Astrocyte (in vitro differentiated cells and primary cell): ENCODE data around the gene TMEM184A. TPM values are rescaled to one million over a fixed set of nuclear protein-coding genes. Genes with fewer than 3 reads are reported as not detected.

Experiments used
- DNase-seq: peaks from one replicate; pipeline ENCODE4 v3.0.0-alpha.2; 2010; ENCODE audit warnings: low read depth
- FAIRE-seq: peaks from 2 replicates; lab custom pipeline; 2011; peaks lifted over from hg19 to GRCh38; lab: Jason Lieb, UNC
- H2AFZ ChIP-seq: 2 replicates; pipeline ENCODE4 v1.6.0; 2012; ENCODE audit warnings: low read depth, low read length, inconsistent platforms
- H3K27ac ChIP-seq: 2 replicates; pipeline ENCODE4 v1.5.1; 2011; ENCODE audit warnings: low read depth, low read length, inconsistent platforms
- H3K27me3 ChIP-seq: 2 replicates; pipeline ENCODE4 v1.6.0; 2011; ENCODE audit warnings: low read length, inconsistent platforms; ENCODE audit not compliant: insufficient read depth
- H3K36me3 ChIP-seq: 2 replicates; pipeline ENCODE4 v1.5.1; 2011; ENCODE audit warnings: low read length, inconsistent platforms; ENCODE audit not compliant: insufficient read depth
- H3K4me1 ChIP-seq: 2 replicates; pipeline ENCODE4 v1.5.1; 2011; ENCODE audit warnings: low read length, inconsistent platforms; ENCODE audit not compliant: insufficient read depth
- H3K4me2 ChIP-seq: 2 replicates; pipeline ENCODE4 v1.6.0; 2012; ENCODE audit warnings: low read length, inconsistent platforms
- H3K4me3 ChIP-seq: 2 replicates; pipeline ENCODE4 v1.5.1; 2011; ENCODE audit warnings: low read depth, mild to moderate bottlenecking, low read length, inconsistent platforms; ENCODE audit not compliant: insufficient read depth
- H3K79me2 ChIP-seq: 2 replicates; pipeline ENCODE4 v1.6.0; 2012; ENCODE audit warnings: mild to moderate bottlenecking, low read length, inconsistent platforms; ENCODE audit not compliant: insufficient read depth
- H3K9ac ChIP-seq: 2 replicates; pipeline ENCODE4 v1.6.0; 2012; ENCODE audit warnings: mild to moderate bottlenecking, low read length, inconsistent platforms
- H3K9me3 ChIP-seq: 2 replicates; pipeline ENCODE4 v1.5.1; 2012; ENCODE audit warnings: low read depth, mild to moderate bottlenecking, low read length, inconsistent platforms; ENCODE audit not compliant: insufficient read depth
- H4K20me1 ChIP-seq: 2 replicates; pipeline ENCODE4 v1.6.0; 2012; ENCODE audit warnings: low read length, inconsistent platforms; ENCODE audit not compliant: insufficient read depth
- H3K27ac Mint-ChIP-seq: one replicate; pipeline ENCODE4 v1.8.0; 2021; ENCODE audit warnings: mild to moderate bottlenecking, mixed read lengths; ENCODE audit not compliant: unreplicated experiment
- H3K27me3 Mint-ChIP-seq: one replicate; pipeline ENCODE4 v1.8.0; 2021; ENCODE audit warnings: low read depth, mixed read lengths; ENCODE audit not compliant: unreplicated experiment
- H3K36me3 Mint-ChIP-seq: one replicate; pipeline ENCODE4 v1.8.0; 2021; ENCODE audit warnings: low read depth, mixed read lengths; ENCODE audit not compliant: unreplicated experiment
- H3K4me1 Mint-ChIP-seq: one replicate; pipeline ENCODE4 v1.8.0; 2021; ENCODE audit warnings: low read depth, mixed read lengths; ENCODE audit not compliant: unreplicated experiment
- H3K4me3 Mint-ChIP-seq: one replicate; pipeline ENCODE4 v1.8.0; 2021; ENCODE audit warnings: mild to moderate bottlenecking, moderate library complexity, mixed read lengths; ENCODE audit not compliant: unreplicated experiment
- H3K9me3 Mint-ChIP-seq: one replicate; pipeline ENCODE4 v1.8.0; 2021; ENCODE audit warnings: mild to moderate bottlenecking, mixed read lengths; ENCODE audit not compliant: unreplicated experiment
- EZH2 ChIP-seq: IDR thresholded peaks from 2 replicates; pipeline ENCODE4 v1.6.1; 2012; ENCODE audit warnings: mild to moderate bottlenecking, low read length, inconsistent platforms; ENCODE audit not compliant: insufficient read depth
- total RNA-seq: library from RNA; stranded (reverse); gene quantifications from 2 replicates; pipeline ENCODE4 v1.2.1, GENCODE V29; 2021
- TF ChIP-seq, protein P1 (sequence below): IDR thresholded peaks from 2 replicates; pipeline ENCODE4 v1.5.1; 2011; ENCODE audit warnings: low read depth, mild to moderate bottlenecking, inconsistent platforms, low read length, moderate library complexity; ENCODE audit not compliant: insufficient read depth

The TMEM184A gene
- total RNA-seq, 1 donor from 2014 or later, result 2.1 TPM

DNA sequence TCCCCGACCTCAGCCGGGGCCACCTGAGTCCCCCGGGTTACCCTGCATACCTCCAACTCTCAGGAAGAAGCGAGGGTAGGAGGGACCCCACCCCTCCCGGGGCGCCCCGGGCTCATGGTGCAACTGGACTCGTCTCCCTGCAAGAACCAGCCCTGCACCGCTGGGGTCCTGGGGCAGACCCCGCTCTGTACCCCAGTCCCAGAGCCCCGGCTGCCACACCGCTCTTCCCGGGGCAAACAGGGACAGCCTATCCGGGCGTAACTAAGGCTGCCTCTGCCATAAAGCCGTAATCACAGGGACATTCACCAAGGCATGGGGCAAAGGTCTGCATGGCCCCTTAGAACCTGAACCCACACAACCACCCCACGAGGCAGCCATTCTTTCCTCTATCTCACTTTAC lies 32.2 kb downstream of the TMEM184A start:
- TF ChIP-seq EZH2, result no peak
- TF ChIP-seq, protein P1, sequence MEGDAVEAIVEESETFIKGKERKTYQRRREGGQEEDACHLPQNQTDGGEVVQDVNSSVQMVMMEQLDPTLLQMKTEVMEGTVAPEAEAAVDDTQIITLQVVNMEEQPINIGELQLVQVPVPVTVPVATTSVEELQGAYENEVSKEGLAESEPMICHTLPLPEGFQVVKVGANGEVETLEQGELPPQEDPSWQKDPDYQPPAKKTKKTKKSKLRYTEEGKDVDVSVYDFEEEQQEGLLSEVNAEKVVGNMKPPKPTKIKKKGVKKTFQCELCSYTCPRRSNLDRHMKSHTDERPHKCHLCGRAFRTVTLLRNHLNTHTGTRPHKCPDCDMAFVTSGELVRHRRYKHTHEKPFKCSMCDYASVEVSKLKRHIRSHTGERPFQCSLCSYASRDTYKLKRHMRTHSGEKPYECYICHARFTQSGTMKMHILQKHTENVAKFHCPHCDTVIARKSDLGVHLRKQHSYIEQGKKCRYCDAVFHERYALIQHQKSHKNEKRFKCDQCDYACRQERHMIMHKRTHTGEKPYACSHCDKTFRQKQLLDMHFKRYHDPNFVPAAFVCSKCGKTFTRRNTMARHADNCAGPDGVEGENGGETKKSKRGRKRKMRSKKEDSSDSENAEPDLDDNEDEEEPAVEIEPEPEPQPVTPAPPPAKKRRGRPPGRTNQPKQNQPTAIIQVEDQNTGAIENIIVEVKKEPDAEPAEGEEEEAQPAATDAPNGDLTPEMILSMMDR, result no peak
- no peaks in the 10 kb centered on the region for H3K36me3 ChIP-seq
- no peak for DNase-seq

DNA sequence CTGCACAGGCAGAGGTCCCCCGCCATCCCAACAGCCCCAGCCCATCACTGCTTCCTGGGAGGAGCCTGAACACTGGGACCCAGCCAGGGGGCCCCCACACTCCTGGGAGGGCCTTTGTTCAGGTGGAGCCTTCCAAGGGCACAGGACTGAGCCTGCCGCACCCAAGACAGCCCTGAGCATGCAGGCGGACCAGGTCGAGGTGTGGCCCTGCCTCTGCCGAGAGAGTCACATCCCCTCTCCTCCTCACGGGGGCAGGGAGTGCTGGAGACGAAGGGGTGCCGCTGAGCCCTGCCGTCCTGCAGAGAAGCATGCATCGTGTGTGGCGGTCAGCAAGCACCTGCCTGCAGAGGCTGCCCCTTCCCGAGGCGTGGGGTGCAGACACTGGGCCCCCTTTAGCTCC lies 32.8 kb downstream of the TMEM184A start:
- H3K27ac Mint-ChIP-seq, result no peak overlapping the region
- no peak overlapping the region for H3K4me3 ChIP-seq
- H3K9ac ChIP-seq, result no peak overlapping the region
- no peak for FAIRE-seq
- H3K4me3 Mint-ChIP-seq, result no peak overlapping the region
- H2AFZ ChIP-seq, result no peak overlapping the region
- H3K27me3 Mint-ChIP-seq, result peaks cover 14% of the 10 kb centered on the region
- H3K4me1 Mint-ChIP-seq, result peaks cover 3% of the 10 kb centered on the region
- H3K9me3 ChIP-seq, result peaks cover 5% of the 10 kb centered on the region
- TF ChIP-seq EZH2, result no peak
- TF ChIP-seq, protein P1, result no peak
- H3K36me3 Mint-ChIP-seq, result peaks cover 7% of the 10 kb centered on the region
- H3K4me1 ChIP-seq, result peaks cover 11% of the 10 kb centered on the region
- H4K20me1 ChIP-seq, result no peaks in the 10 kb centered on the region
- peaks cover 12% of the 10 kb centered on the region for H3K9me3 Mint-ChIP-seq
- DNase-seq, result no peak
- no peak overlapping the region for H3K27ac ChIP-seq
- H3K36me3 ChIP-seq, result no peaks in the 10 kb centered on the region
- H3K79me2 ChIP-seq, result no peaks in the 10 kb centered on the region
- no peak overlapping the region for H3K4me2 ChIP-seq
- H3K27me3 ChIP-seq, result peaks cover 11% of the 10 kb centered on the region

More for the DNA sequence above, 32.2 kb downstream of the TMEM184A start:
- Histone ChIP-seq H3K27me3 (peaks cover 11% of the 10 kb centered on the region), H3K4me2 (no peak overlapping the region), H2AFZ (no peak overlapping the region), H3K4me1 (peaks cover 11% of the 10 kb centered on the region), H3K9ac (no peak overlapping the region), H3K79me2 (no peaks in the 10 kb centered on the region), H3K4me3 (no peak overlapping the region), H3K27ac (no peak overlapping the region), H3K9me3 (peaks cover 2% of the 10 kb centered on the region), H4K20me1 (no peaks in the 10 kb centered on the region)
- H3K4me3 Mint-ChIP-seq, result no peak overlapping the region
- no peak for FAIRE-seq
- H3K9me3 Mint-ChIP-seq, result peaks cover 12% of the 10 kb centered on the region
- peaks cover 7% of the 10 kb centered on the region for H3K36me3 Mint-ChIP-seq
- H3K27ac Mint-ChIP-seq, result no peak overlapping the region
- H3K4me1 Mint-ChIP-seq, result peaks cover 3% of the 10 kb centered on the region
- peaks cover 14% of the 10 kb centered on the region for H3K27me3 Mint-ChIP-seq

GRCh38 chr7:1521456-1521855 lies 34.5 kb downstream of the TMEM184A start:
- no peaks in the 10 kb centered on the region for H4K20me1 ChIP-seq
- no peak overlapping the region for H3K4me2 ChIP-seq
- Mint-ChIP-seq H3K27me3 (peaks cover 9% of the 10 kb centered on the region), H3K36me3 (peaks cover 7% of the 10 kb centered on the region), H3K4me1 (peaks cover 3% of the 10 kb centered on the region), H3K9me3 (peaks cover 12% of the 10 kb centered on the region), H3K4me3 (no peak overlapping the region), H3K27ac (no peak overlapping the region)
- no peak overlapping the region for H2AFZ ChIP-seq
- DNase-seq (no peak), FAIRE-seq (no peak)
- H3K27me3 ChIP-seq, result peaks cover 5% of the 10 kb centered on the region
- H3K4me3 ChIP-seq, result no peak overlapping the region
- H3K36me3 ChIP-seq, result no peaks in the 10 kb centered on the region
- H3K4me1 ChIP-seq, result peaks cover 13% of the 10 kb centered on the region
- no peak for TF ChIP-seq EZH2
- TF ChIP-seq, protein P1, result no peak
- no peaks in the 10 kb centered on the region for H3K79me2 ChIP-seq
- H3K9me3 ChIP-seq, result peaks cover 5% of the 10 kb centered on the region
- no peak overlapping the region for H3K27ac ChIP-seq
- H3K9ac ChIP-seq, result no peak overlapping the region
